Hepatocyte (in vitro differentiated cells): ENCODE results near the gene STRA6. TPM values are rescaled to one million over a fixed set of nuclear protein-coding genes. Genes with fewer than 3 reads are reported as not detected.

Source experiments
- DNase-seq: peaks from one replicate; pipeline ENCODE4 v3.0.0-alpha.2; 2016; ENCODE audit warnings: low spot score
- H2AFZ ChIP-seq: fragments of 200-600 bp; sonication (generic); 2 replicates; pipeline ENCODE4 v1.6.0; 2016; ENCODE audit warnings: antibody characterized with exemption, mild to moderate bottlenecking
- H3K27ac ChIP-seq: fragments of 200-600 bp; sonication (generic); 2 replicates; pipeline ENCODE4 v1.5.1; 2016; ENCODE audit warnings: mild to moderate bottlenecking
- H3K27me3 ChIP-seq: fragments of 200-600 bp; sonication (generic); 2 replicates; pipeline ENCODE4 v1.6.1; 2016
- H3K36me3 ChIP-seq: fragments of 200-600 bp; sonication (generic); replicated peaks from 2 replicates; pipeline ENCODE4 v1.5.1; 2016; ENCODE audit warnings: low read depth; ENCODE audit not compliant: insufficient read depth
- H3K4me1 ChIP-seq: fragments of 200-600 bp; sonication (generic); 2 replicates; pipeline ENCODE4 v1.5.1; 2016; ENCODE audit warnings: mild to moderate bottlenecking, moderate library complexity; ENCODE audit not compliant: insufficient read depth
- H3K4me2 ChIP-seq: fragments of 200-600 bp; sonication (generic); 2 replicates; pipeline ENCODE4 v1.6.0; 2016
- H3K4me3 ChIP-seq: fragments of 200-600 bp; sonication (generic); 2 replicates; pipeline ENCODE4 v1.5.1; 2016; ENCODE audit warnings: mild to moderate bottlenecking
- H3K79me2 ChIP-seq: fragments of 200-600 bp; sonication (generic); 2 replicates; pipeline ENCODE4 v1.6.0; 2017; ENCODE audit warnings: mild to moderate bottlenecking
- H3K9me2 ChIP-seq: fragments of 200-600 bp; sonication (generic); replicated peaks from 2 replicates; pipeline ENCODE4 v1.6.0; 2017; ENCODE audit warnings: mild to moderate bottlenecking; ENCODE audit not compliant: insufficient read depth
- H3K9me3 ChIP-seq: fragments of 200-600 bp; sonication (generic); 2 replicates; pipeline ENCODE4 v1.5.1; 2016; ENCODE audit warnings: low read depth, mild to moderate bottlenecking
- H4K20me1 ChIP-seq: fragments of 200-600 bp; sonication (generic); 2 replicates; pipeline ENCODE4 v1.6.0; 2016; ENCODE audit warnings: mild to moderate bottlenecking; ENCODE audit not compliant: insufficient read depth, poor library complexity, severe bottlenecking
- EZH2 ChIP-seq: fragments of 200-600 bp; sonication (generic); IDR thresholded peaks from 2 replicates; pipeline ENCODE4 v1.6.1; 2016; ENCODE audit warnings: antibody characterized with exemption, mild to moderate bottlenecking, borderline replicate concordance
- EZH2phosphoT487 ChIP-seq: fragments of 200-600 bp; sonication (generic); IDR thresholded peaks from one replicate; pipeline ENCODE4 v1.6.1; 2018; ENCODE audit warnings: antibody characterized with exemption, mild to moderate bottlenecking, low read depth, moderate library complexity; ENCODE audit not compliant: unreplicated experiment, severe bottlenecking
- WGBS: methylation state at CpG from one replicate; pipeline ENCODE4 v1.1.6; 2016; ENCODE audit warnings: low lambda C conversion rate; ENCODE audit errors: missing lambda C conversion rate; 5-methylcytosine and 5-hydroxymethylcytosine counted together
- polyA plus RNA-seq: library from polyadenylated mRNA; unstranded; fragments of >200 nt; fragmentation: Nextera tagmentation; extraction: Ambion mirVana; gene quantifications from 2 replicates; pipeline ENCODE4 v1.2.1, GENCODE V29; 2016
- total RNA-seq: library from RNA; depleted of rRNA; stranded (reverse); fragments of >200 nt; gene quantifications from 2 replicates; pipeline ENCODE4 v1.2.3, GENCODE V29; 2014
- TF ChIP-seq, protein P1 (sequence below): fragments of 200-600 bp; sonication (generic); IDR thresholded peaks from 2 replicates; pipeline ENCODE4 v1.5.1; 2016; ENCODE audit warnings: antibody characterized with exemption, mild to moderate bottlenecking; ENCODE audit not compliant: poor library complexity

Gene STRA6
- total and polyA plus RNA-seq, 2 experiments from 2014 or later, result 31.5 to 37.1 TPM

DNA sequence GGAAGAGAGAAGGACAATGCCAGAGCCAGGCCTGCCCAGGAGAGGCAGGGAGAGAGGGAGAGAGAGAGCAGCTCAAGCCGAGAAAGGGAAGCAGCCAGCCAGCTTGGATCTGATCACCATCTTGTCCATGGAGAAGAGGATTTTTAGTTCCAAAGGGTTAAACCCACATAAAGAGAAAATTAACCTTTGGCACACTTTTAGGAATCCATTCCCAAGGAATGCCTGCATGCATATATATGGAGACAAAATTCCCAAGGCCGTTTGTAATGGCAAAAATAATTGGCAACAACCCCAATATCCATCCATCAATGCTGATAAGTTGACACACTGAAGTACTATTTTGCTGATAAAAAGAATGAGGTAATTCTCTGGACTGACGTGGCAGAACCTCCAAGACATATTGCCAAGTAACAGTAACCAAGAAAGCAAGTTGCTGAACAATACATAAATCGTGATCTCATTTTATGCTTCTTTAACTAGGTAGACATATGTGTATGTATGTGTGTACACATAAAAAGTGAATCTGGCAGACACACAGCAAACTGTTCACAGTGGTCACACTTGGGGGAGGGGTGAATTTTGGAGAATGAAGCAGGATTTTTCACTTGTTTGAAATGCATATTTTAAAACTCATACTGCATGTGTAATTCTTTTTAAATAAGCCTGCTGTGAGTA is 7.5 kb upstream of the STRA6 start:
- Histone ChIP-seq H3K79me2 (no peaks in the 10 kb centered on the region), H3K27ac (peak overlapping the region; percentile 56), H3K4me1 (peaks cover 23% of the 10 kb centered on the region), H3K9me3 (no peaks in the 10 kb centered on the region), H3K9me2 (no peaks in the 10 kb centered on the region), H3K4me3 (no peak overlapping the region), H2AFZ (no peak overlapping the region), H3K4me2 (no peak overlapping the region), H3K27me3 (no peaks in the 10 kb centered on the region), H3K36me3 (no peaks in the 10 kb centered on the region), H4K20me1 (no peaks in the 10 kb centered on the region)
- 38% methylated on average over 4 of the region's 4 CpGs for WGBS
- TF ChIP-seq EZH2phosphoT487, result no peak
- no peak for TF ChIP-seq EZH2
- TF ChIP-seq, protein P1, sequence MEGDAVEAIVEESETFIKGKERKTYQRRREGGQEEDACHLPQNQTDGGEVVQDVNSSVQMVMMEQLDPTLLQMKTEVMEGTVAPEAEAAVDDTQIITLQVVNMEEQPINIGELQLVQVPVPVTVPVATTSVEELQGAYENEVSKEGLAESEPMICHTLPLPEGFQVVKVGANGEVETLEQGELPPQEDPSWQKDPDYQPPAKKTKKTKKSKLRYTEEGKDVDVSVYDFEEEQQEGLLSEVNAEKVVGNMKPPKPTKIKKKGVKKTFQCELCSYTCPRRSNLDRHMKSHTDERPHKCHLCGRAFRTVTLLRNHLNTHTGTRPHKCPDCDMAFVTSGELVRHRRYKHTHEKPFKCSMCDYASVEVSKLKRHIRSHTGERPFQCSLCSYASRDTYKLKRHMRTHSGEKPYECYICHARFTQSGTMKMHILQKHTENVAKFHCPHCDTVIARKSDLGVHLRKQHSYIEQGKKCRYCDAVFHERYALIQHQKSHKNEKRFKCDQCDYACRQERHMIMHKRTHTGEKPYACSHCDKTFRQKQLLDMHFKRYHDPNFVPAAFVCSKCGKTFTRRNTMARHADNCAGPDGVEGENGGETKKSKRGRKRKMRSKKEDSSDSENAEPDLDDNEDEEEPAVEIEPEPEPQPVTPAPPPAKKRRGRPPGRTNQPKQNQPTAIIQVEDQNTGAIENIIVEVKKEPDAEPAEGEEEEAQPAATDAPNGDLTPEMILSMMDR, result no peak
- peak; percentile 30 for DNase-seq

DNA sequence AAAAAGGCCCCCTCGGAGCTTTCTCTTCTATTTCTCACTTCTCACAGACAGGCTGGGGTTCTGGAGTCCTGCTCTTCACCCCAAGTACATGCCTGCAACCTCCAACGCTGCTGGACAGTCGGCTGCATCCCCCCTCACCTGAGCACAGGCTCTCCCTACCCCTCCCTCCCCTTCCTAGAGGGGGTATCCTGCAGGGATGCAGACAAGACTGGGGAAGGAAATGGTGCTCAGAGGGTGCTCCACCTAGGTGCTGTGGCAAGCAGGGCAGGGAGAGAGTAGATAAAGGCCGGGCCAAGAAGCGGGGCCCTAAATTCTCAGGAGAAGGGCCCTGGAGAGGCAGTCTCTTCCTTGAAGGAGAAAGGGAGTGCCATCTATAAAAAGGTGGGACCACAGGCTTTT is 7.0 kb upstream of the STRA6 start:
- H3K4me1 ChIP-seq, result peaks cover 19% of the 10 kb centered on the region
- H3K79me2 ChIP-seq, result no peaks in the 10 kb centered on the region
- no peak overlapping the region for H2AFZ ChIP-seq
- no peaks in the 10 kb centered on the region for H3K36me3 ChIP-seq
- WGBS, result 67% methylated on average over 4 of the region's 5 CpGs
- H3K9me3 ChIP-seq, result no peaks in the 10 kb centered on the region
- no peaks in the 10 kb centered on the region for H3K27me3 ChIP-seq
- no peak for TF ChIP-seq EZH2phosphoT487
- TF ChIP-seq, protein P1, result no peak
- no peak for TF ChIP-seq EZH2
- DNase-seq, result no peak
- H3K4me3 ChIP-seq, result no peak overlapping the region
- peak overlapping the region; percentile 56 for H3K4me2 ChIP-seq
- H3K9me2 ChIP-seq, result no peaks in the 10 kb centered on the region
- peak overlapping the region; percentile 24 for H3K27ac ChIP-seq
- no peaks in the 10 kb centered on the region for H4K20me1 ChIP-seq

DNA sequence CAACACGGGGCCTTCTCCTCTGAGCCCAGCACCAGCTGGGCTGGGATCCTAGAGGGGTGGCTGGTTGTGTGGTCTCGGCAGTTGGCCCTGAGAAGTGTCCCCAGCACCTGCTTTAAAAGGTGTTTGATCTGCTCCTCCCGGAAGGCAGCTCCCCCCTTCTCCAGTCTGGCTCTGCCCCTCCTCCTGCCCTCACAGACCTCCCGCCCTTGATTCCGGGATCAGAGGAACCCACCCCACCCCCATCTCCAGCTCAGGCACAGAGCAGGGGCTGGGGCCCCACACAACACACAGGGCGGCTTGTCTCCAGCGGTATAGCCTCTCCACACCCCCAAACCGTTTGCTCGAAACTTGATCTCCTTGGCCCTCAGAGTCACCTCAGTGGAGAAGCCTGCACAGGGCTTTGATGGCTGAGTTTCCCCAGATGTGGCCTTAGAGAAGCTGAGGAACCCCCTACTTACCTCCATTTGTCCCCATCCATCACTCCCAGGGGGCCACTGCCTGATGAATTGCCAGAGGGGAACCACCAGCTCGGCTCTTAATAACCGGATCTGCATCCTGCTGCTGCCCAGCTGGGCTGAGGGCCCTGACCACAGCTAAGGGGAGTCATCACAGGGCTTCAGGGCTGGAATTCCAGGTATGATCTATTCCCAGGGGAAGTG is 6.4 kb upstream of the STRA6 start:
- H4K20me1 ChIP-seq, result no peaks in the 10 kb centered on the region
- no peaks in the 10 kb centered on the region for H3K79me2 ChIP-seq
- H3K27ac ChIP-seq, result peak overlapping the region; percentile 24
- H3K27me3 ChIP-seq, result no peaks in the 10 kb centered on the region
- WGBS, result 9% methylated on average over 11 of the region's 11 CpGs
- no peaks in the 10 kb centered on the region for H3K9me2 ChIP-seq
- no peak overlapping the region for H2AFZ ChIP-seq
- no peak for TF ChIP-seq EZH2phosphoT487
- TF ChIP-seq, protein P1, result no peak
- TF ChIP-seq EZH2, result no peak
- H3K9me3 ChIP-seq, result no peaks in the 10 kb centered on the region
- H3K4me1 ChIP-seq, result peaks cover 24% of the 10 kb centered on the region
- H3K36me3 ChIP-seq, result no peaks in the 10 kb centered on the region
- no peak overlapping the region for H3K4me3 ChIP-seq
- peak overlapping the region; percentile 56 for H3K4me2 ChIP-seq
- DNase-seq, result peak; percentile 51
